22Rv1 (cell line): ENCODE measurements around the gene ZNF284.

ENCODE experiments used
- H3K27ac ChIP-seq: fragments of 450-650 bp; 2 replicates; pipeline ENCODE4 v1.5.1; 2017
- CTCF ChIP-seq: fragments of 450-650 bp; IDR thresholded peaks from 2 replicates; pipeline ENCODE4 v1.5.1; 2017; ENCODE audit warnings: mild to moderate bottlenecking
- ZFX ChIP-seq: fragments of 450-650 bp; IDR thresholded peaks from 2 replicates; pipeline ENCODE4 v1.6.1; 2017; ENCODE audit warnings: antibody characterized with exemption, borderline replicate concordance

The ZNF284 gene

GRCh38 chr19:44071824-44072542 is at the start of gene ZNF284:
TSS of gene ZNF284 (plus strand) at chr19:44072159. CDS start at chr19:44076390, 4,231 bp downstream.
- no peak for TF ChIP-seq CTCF
- TF ChIP-seq ZFX, result no peak
- peak within 1 kb of the TSS; percentile 57 for H3K27ac ChIP-seq

- H3K27ac ChIP-seq, result peak overlapping the region; percentile 23; the same call in 1 of the 2 replicates
These were observed 47.1 kb upstream of the ZNF284 start for GRCh38 chr19:44024900-44025216.

GRCh38 chr19:44025217-44025936 is 46.6 kb upstream of the ZNF284 start, which contains the start of gene ZNF222:
TSS of gene ZNF222 (plus strand) at chr19:44025379. CDS start at chr19:44025437, 58 bp downstream.
- TF ChIP-seq CTCF, result no peak
- TF ChIP-seq ZFX, result no peak

More at GRCh38 chr19:44024900-44025216, 47.1 kb upstream of the ZNF284 start:
- no peak for TF ChIP-seq CTCF
- no peak for TF ChIP-seq ZFX

GRCh38 chr19:44026622-44027021 is 45.3 kb upstream of the ZNF284 start:
- H3K27ac ChIP-seq, result no peak overlapping the region
- TF ChIP-seq ZFX (no peak), CTCF (no peak)

More at GRCh38 chr19:44025217-44025936, 46.6 kb upstream of the ZNF284 start, which contains the start of gene ZNF222:
- H3K27ac ChIP-seq, result peak within 1 kb of the TSS; percentile 23; the same call in 1 of the 2 replicates

GRCh38 chr19:44032001-44032610 is 39.9 kb upstream of the ZNF284 start:
- no peak overlapping the region for H3K27ac ChIP-seq
- no peak for TF ChIP-seq CTCF
- TF ChIP-seq ZFX, result no peak

- H3K27ac ChIP-seq, result no peak overlapping the region
- TF ChIP-seq CTCF, result no peak
- no peak for TF ChIP-seq ZFX
These were observed 29.8 kb upstream of the ZNF284 start for GRCh38 chr19:44042147-44042546.
